ENCODE results near the gene CHML. TPM values are rescaled to one million over a fixed set of nuclear protein-coding genes. Genes with fewer than 3 reads are reported as not detected.

CHML gene
- total and polyA plus RNA-seq, 10 of the 15 experiments (the other 5 are each of a cell fraction or from before 2014, with no cell fraction given) = 2.0 to 15.5 (median 6.0) TPM

DNA sequence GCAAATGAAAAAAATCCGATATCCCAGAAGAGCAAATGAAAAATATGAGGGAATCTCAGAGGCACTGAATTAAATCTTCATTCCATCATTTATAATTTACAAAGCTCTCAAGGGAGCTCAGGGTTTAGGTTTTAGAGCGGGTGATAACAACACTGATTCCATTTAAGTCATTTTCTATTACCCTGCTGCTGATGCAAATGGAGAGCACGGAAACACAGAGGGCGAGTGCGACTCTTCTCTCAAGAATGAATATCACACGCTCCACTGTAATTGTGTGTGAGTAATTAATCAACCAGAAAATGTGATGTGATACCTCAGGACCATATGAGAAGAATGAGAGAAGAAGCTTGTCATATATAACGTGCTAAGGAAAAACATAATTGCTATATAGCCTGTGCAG, 22.7 kb downstream of the CHML start:
- Histone ChIP-seq H3K79me2 (ENCODE audit: control insufficient read depth, insufficient read depth, low read length) (no peaks in the 10 kb centered on the region), H3K4me3 (no peak overlapping the region), H3K9ac (ENCODE audit: control insufficient read depth, insufficient read depth, low read length) (no peak overlapping the region), H2AFZ (ENCODE audit: control insufficient read depth, low read depth, low read length) (no peak overlapping the region), H3K36me3 (ENCODE audit: control insufficient read depth in 2 of 2, insufficient read depth in 2 of 2, low read length in 1 of 2) (no peaks in the 10 kb centered on the region), H3K27ac (ENCODE audit: control insufficient read depth, insufficient read depth) (no peak overlapping the region), H3K4me1 (ENCODE audit: control insufficient read depth, insufficient read depth, low read length) (no peaks in the 10 kb centered on the region), H4K20me1 (ENCODE audit: control insufficient read depth, insufficient read depth) (no peaks in the 10 kb centered on the region), H3K9me3 (replicated peaks; ENCODE audit: control insufficient read depth, insufficient read depth, low read length) (no peaks in the 10 kb centered on the region), H3K27me3 (replicated peaks in 1 of 2; ENCODE audit: control insufficient read depth in 2 of 2, insufficient read depth in 2 of 2, low read length in 1 of 2) (no peaks in the 10 kb centered on the region), H3K4me2 (ENCODE audit: control insufficient read depth, insufficient read depth) (no peak overlapping the region)
- ATAC-seq (no peak), DNase-seq (ENCODE audit: low read depth, low spot score) (no peak), FAIRE-seq (no peak)
- in situ Hi-C loops (cut with MboI) (loop anchor here (10.0 kb wide), 1 partner anchor 377 kb away; the partner anchor contains the start of gene MAP1LC3C), intact Hi-C loops (cut with micrococcal nuclease; ENCODE audit: unreplicated experiment) (loop anchor here (10.0 kb wide), 1 partner anchor 883 kb away; no protein-coding TSS in a partner anchor)
- BruUV-seq (replicated peaks) = no TSS peak
- ChIA-PET POLR2A (interaction anchor here (0.8 kb wide), 1 partner anchor 13 kb away, joined by 7 read pairs; no protein-coding TSS in a partner anchor), RAD21 (ENCODE audit: unreplicated experiment) (no interaction called here), CTCF (interaction anchor here (1.1 kb wide), 2 partner anchors 10 to 42 kb away, joined by 3 to 8 read pairs; no protein-coding TSS in a partner anchor), SMC1A (ENCODE audit: uncharacterized antibody, unreplicated experiment) (interaction anchor here (0.7 to 1.0 kb wide), 2 partner anchors 30 to 85 kb away, joined by 3 read pairs; partner anchors contain the start of gene KMO)
- 79% methylated on average over 7 of the region's 7 CpGs for WGBS (ENCODE audit: insufficient coverage, insufficient replicate concordance, low lambda C conversion rate, missing lambda C conversion rate)
- TF ChIP-seq BHLHE40 (IDR thresholded peaks at IDR 0.05; ENCODE audit: borderline replicate concordance in 1 of 2, low read depth in 2 of 2, low read length in 1 of 2) = no peak
- no peak for TF ChIP-seq ATF7 (IDR thresholded peaks at IDR 0.05; ENCODE audit: low read depth)
- no peak for TF ChIP-seq IRF4 (IDR thresholded peaks at IDR 0.05; ENCODE audit: low read depth, low read length)
- TF ChIP-seq TCF3 (IDR thresholded peaks at IDR 0.05; ENCODE audit: borderline replicate concordance, insufficient read depth, low read depth, low read length) = no peak

DNA sequence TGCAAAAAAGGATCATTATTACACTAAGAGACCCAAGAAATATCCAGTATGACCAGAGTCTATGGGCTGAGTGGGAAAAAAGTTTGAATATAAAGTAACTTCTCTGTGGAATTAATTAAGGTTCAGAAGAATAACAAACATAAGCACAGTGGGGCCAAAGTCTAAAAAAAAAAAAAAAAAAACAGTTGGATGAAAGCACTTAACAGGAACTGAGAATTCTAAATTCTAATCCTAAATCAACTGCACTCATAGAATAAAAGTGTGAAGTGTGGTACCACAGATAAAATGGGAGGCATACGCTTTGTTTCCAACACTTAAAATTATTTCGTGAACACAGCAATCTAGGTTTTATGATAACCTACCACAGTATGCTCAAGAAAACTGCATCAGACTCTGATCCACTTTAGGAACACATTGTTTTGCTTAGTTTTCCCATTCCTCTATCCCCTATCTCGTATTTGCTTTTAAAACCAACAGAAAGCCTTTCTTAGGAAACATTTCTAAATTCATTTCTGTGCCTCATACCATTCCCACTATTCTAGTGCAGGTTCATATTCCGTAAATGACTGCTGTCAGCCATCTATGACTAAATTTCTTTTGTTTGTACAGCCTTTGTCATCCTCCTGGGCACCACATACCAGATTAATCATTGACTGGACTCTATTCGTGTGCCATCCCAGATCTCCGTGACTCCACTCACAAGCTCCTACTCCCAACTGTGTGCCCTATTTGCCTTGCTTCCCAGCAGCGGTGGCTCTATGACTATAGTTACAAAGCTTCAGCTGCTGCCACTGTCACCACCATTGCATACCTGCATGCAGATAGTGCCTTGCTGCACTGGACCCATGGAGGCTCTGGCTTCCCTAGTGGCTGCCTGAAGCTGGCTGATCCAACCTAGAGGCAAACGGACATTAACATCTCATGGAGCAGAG, 24.9 kb downstream of the CHML start:
- Histone ChIP-seq H4K20me1 (ENCODE audit: control insufficient read depth, insufficient read depth) (no peaks in the 10 kb centered on the region), H3K27ac (ENCODE audit: control insufficient read depth, insufficient read depth) (no peak overlapping the region), H3K79me2 (ENCODE audit: control insufficient read depth, insufficient read depth, low read length) (no peaks in the 10 kb centered on the region), H3K4me1 (ENCODE audit: control insufficient read depth, insufficient read depth, low read length) (no peaks in the 10 kb centered on the region), H2AFZ (ENCODE audit: control insufficient read depth, low read depth, low read length) (no peak overlapping the region), H3K4me2 (ENCODE audit: control insufficient read depth, insufficient read depth) (no peak overlapping the region), H3K9ac (ENCODE audit: control insufficient read depth, insufficient read depth, low read length) (no peak overlapping the region), H3K27me3 (replicated peaks in 1 of 2; ENCODE audit: control insufficient read depth in 2 of 2, insufficient read depth in 2 of 2, low read length in 1 of 2) (no peaks in the 10 kb centered on the region), H3K9me3 (replicated peaks; ENCODE audit: control insufficient read depth, insufficient read depth, low read length) (no peaks in the 10 kb centered on the region), H3K4me3 (no peak overlapping the region), H3K36me3 (ENCODE audit: control insufficient read depth in 2 of 2, insufficient read depth in 2 of 2, low read length in 1 of 2) (no peaks in the 10 kb centered on the region)
- no peak for TF ChIP-seq RELA (IDR thresholded peaks at IDR 0.05; ENCODE audit: borderline replicate concordance, partially characterized antibody)
- no peak for TF ChIP-seq E4F1 (IDR thresholded peaks at IDR 0.05; ENCODE audit: borderline replicate concordance, partially characterized antibody)
- no peak for TF ChIP-seq KLF5 (IDR thresholded peaks at IDR 0.05; ENCODE audit: partially characterized antibody)
- CTCF ChIA-PET = interaction anchor here (1.2 to 1.3 kb wide), 2 partner anchors 11 to 83 kb away, joined by 3 to 4 read pairs; partner anchors contain the start of gene KMO
- intact Hi-C loops (cut with micrococcal nuclease; ENCODE audit: unreplicated experiment) = loop anchor here (10.0 kb wide), 1 partner anchor 881 kb away; no protein-coding TSS in a partner anchor
- DNase-seq (ENCODE audit: low read depth, low spot score) (no peak), FAIRE-seq (no peak), ATAC-seq (no peak)
- in situ Hi-C loops (cut with MboI) = loop anchor here (10.0 kb wide), 1 partner anchor 379 kb away; the partner anchor contains the start of gene MAP1LC3C
- SMC1A ChIA-PET (ENCODE audit: uncharacterized antibody, unreplicated experiment) = interaction anchor here (1.3 kb wide), 1 partner anchor 65 kb away, joined by 3 read pairs; no protein-coding TSS in a partner anchor
- POLR2A ChIA-PET = interaction anchor here (0.6 kb wide), 1 partner anchor 896 kb away, joined by 7 read pairs; no protein-coding TSS in a partner anchor
- RAD21 ChIA-PET (ENCODE audit: unreplicated experiment) = no interaction called here
- no TSS peak for BruUV-seq (replicated peaks)
- WGBS (ENCODE audit: insufficient coverage, insufficient replicate concordance, low lambda C conversion rate, missing lambda C conversion rate) = 88% methylated on average over 8 of the region's 8 CpGs

All from GM12878 (cell line).